ENCODE measurements around the gene C2orf72. TPM values are rescaled to one million over a fixed set of nuclear protein-coding genes. Genes with fewer than 3 reads are reported as not detected.

C2orf72 gene
- polyA plus RNA-seq, 1 donor = 4.0 TPM

GRCh38 chr2:231068525-231069222 lies 31.4 kb downstream of the C2orf72 start:
- no peak for DNase-seq

DNA sequence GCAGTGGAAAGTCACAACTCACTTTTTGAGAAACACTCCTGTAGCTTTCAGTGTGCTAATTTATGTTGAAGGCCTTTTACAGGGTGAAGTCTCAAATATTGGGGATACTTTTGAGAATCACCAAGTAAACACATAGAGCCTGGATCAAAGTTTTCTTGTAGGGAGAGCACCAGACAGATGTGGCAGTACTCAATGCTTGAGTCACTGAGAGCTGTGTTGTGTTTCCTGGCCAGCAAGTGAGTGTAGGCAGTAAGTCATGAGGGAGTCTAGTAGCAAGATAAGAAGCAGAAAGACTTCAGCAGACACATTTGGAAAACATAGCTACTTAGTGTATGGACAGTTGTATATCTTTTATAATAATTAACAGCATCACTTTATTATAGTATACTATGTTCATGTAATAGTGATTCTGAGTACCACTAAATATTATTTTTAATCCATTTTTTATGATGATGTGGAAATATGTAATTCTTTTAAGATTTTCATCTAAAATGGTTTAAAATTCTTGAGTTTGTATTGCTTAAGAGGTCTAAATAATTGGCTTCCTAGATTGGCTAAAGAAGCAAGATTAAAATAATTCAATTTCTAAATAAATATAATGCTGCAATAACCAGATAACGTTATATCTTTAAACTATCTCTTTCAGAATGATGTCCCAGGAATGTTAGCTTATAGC lies 32.2 kb downstream of the C2orf72 start:
- DNase-seq = no peak

- no peak for DNase-seq
Observed at GRCh38 chr2:231084565-231084964, 47.2 kb downstream of the C2orf72 start.

GRCh38 chr2:231088754-231089153 lies 51.4 kb downstream of the C2orf72 start:
- DNase-seq = no peak

DNA sequence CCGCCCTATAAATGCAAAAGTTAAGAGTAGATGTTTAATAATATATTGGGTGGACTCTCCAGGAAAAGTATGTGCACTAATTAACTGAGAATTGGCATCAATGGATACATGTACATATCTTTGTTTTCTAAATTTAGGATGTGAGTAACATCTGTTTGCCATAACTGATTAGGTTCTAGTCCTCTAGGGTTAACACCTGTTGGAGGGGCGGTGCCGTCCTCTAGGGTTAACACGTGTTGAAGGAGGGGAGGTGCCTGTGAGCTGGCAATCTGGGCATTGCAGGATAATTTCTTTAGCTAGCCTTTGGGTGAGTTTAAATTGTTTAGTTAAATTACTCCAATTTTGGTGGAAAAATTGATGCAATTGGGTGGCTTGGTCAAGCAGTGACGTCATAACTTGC lies 56.6 kb downstream of the C2orf72 start:
- DNase-seq = no peak

DNA sequence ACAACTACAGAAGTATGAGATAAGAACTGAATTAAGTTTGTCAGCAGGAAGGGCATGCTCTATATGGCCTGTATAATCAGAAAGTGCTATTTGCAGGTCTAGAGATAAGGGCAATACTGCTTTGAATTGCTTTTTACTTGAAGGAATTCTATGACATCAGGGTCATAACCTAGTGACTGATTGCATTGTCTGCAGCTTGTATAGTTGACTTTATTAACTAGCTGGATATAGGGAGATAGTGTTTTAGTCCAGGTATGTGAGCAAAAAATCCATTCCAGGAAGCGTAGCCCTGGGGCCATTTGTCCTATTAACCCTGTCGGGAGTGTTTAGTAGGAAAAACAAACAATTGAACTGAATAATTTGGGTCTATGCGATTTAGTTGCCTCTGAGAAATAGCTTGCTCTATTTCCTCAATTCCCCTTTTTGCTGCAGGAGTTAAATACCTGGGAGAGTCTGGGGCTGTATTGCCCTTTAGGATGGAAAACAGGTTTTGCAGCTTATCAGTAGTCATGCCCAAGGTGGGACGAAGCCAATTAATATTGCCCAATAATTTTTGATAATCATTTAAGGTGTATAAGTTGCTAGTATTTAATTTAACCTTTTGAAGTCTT lies 57.5 kb downstream of the C2orf72 start:
- DNase-seq = no peak

Other genes starting within 250 kb of the C2orf72 start
- 836 TPM for gene ITM2C, start 172.6 kb upstream of the C2orf72 start, polyA plus RNA-seq (ENCODE audit: insufficient read length)
- 0.17 TPM for gene GPR55, start 112.3 kb upstream of the C2orf72 start, polyA plus RNA-seq (ENCODE audit: insufficient read length)
- gene SPATA3, start 41.4 kb upstream of the C2orf72 start, polyA plus RNA-seq (ENCODE audit: insufficient read length) = not detected
- 111 TPM for gene PSMD1, start 19.3 kb downstream of the C2orf72 start, polyA plus RNA-seq (ENCODE audit: insufficient read length)
- gene HTR2B, start 87.5 kb downstream of the C2orf72 start, polyA plus RNA-seq (ENCODE audit: insufficient read length) = 16.3 TPM
- 27.3 TPM for gene ARMC9, start 161.1 kb downstream of the C2orf72 start, polyA plus RNA-seq (ENCODE audit: insufficient read length)